ENCODE results near the gene BATF.

GRCh38 chr14:75504411-75504810, 17.9 kb upstream of the BATF start:
- no peak for TF ChIP-seq CTCF (IDR thresholded peaks at IDR 0.05)
- TF ChIP-seq POLR2A (IDR thresholded peaks at IDR 0.05): no peak

All from Peyer's patch (tissue), 4 donors.